Stimulated activated CD4-positive, alpha-beta T cell treated with anti-CD3 and anti-CD28 coated beads, Interleukin-15, amount 100 ng/mL, for 24 hours (primary cell): ENCODE measurements around the gene PXDN.
"Not testable (repeated sequence)": the region's sequence is repeated elsewhere in the genome, so short reads cannot be mapped to it uniquely, and the experiment has no call there.

ENCODE experiments used
- DNase-seq: peaks from one replicate; pipeline ENCODE4 v3.0.0-alpha.2; 2020

The PXDN gene

GRCh38 chr2:1773883-1774282 lies 29.6 kb upstream of the PXDN start:
- DNase-seq: no peak

DNA sequence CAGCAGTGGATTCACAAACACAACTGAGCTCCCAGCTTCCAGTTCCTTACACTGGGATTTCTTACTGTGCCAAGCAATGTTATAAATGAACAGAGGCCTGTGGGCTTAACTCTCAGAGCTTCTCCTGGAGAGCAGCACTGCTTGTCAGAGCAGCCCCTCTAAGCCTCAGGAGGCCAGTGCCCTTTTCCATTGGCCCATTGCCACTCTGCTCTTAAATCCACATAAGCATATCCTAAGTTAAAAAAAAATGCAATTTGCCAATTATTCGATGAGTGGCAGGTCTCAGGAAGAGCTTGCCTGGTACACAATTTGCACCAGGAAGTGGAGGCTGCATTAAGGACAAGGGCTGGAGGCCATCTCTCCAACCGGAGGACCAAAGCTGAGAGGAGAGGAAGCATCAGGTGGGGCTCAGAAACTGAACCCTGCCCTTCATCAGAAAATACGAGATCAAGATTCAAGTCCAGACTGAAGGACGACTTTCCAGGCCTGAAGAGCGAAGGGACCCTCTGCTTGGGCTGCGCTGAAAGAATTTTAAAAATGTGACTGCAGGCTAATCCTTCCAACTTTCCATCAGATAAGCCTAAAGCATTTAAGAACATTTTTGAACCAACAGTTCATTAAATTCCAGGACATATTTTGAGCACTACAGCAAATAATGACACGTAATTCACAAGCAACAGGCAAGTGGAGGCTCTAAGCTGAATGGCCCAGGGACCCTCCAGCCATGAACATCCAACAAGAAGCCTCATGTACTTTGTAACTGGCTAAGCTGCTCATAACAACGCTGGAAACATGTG lies 28.4 kb upstream of the PXDN start:
- no peak for DNase-seq

DNA sequence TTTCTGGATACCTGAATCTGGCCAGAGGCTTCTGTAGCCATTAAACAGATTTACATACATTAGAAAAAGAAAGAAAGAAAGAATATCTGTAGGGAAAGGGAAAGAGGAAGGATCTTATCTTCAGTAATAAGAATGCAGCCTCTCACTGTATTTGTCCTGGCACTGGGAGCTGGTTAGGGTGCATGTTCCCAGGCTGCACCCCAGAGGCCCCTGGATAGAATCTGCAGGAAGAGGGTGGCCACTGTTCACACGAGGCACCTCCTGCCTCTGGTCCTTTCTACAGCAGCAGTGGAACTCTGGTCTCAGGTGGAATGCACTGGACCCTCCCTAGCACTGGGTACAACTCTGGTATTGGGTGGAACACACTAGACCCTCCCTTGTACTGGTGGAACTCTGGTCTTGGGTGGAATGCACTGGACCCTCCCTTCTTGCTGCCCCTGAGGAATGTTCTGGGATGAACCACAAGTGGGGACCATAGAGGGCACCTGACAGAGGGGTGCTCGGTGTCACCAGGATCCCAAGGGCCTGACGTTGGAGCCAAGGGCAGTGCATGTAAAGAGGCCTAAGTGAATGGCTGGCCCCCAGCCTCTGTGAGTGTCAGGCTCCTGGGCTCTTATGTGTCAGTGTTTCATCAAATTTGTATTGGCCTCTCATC lies 27.4 kb upstream of the PXDN start:
- no peak for DNase-seq

DNA sequence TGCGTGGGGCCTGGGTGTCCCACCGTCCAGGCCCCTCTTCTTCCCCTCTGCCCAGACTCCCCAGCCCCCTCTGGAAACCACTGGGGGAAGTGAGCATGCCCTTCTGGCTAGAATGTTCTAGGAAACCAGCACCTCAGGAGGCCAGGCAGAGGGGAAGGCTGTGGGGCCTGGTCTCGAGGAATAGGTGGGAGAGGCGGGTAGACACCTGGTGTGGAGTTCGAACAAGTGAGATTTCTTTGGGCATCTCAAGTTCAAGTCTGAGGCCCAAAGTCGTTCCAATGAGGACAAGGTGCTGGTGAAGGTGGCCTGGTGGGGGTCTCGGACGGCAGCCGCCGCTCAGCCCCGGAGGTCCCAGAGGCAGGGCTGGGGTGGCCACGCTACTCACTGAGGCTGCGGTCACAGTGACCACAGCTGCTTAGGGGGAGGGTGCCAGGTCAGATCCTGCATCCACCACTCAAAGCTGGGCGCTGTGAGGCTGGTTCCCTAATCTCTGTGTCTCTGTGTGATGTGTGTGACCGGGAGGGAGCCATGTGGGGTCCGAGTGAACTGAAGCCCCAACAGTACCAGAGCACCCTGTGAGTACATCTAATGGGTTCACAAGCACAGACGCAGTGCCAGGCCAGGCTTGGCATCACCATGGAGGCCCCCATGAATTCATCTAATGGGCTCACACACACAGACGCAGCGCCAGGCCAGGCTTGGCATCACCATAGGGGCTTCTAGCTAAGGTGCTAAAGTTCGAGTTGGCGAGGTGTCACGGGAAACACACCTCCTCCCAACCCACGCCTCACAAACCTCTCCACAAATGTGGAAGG lies 26.5 kb upstream of the PXDN start:
- DNase-seq: no peak

- peak; percentile 75 for DNase-seq
Observed at GRCh38 chr2:1769703-1770422, 25.5 kb upstream of the PXDN start.

DNA sequence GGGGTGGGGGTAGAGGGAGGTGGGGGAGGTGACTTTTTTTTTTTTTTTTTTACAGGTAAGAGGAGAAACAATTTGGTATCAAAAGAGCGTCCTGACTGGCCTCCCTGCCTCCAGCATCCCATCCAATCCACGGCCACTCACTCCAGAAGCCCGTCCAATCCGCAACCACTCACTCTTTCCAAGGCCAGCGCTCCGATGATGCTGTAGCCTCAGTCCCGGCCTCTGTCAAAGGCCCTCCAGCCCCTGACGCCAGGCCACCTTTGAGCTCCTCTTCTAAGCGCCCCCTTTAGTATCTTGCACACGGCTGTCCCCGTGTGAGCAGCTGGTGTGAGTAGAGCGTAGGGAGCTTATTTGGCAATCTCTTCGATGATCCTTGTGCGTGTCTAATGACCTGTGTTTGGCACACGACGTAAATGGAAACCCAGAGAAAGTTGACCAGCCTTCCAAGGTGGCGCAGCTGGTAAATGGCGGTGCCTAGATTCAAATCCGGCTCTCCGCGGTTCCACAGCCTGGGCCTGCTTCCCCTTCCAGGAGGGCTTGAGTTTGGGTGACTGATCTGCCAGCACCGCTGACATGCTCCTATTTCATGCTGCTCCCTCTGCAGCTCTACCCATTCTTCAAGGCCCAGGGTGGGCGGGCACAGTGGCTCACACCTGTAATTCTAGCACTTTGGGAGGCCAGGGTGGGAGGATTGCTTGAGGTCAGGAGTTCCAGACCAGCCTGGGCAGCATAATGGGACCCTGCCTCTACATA lies 23.8 kb upstream of the PXDN start:
- no peak for DNase-seq

GRCh38 chr2:1766851-1767811 lies 22.8 kb upstream of the PXDN start:
- no peak for DNase-seq

DNA sequence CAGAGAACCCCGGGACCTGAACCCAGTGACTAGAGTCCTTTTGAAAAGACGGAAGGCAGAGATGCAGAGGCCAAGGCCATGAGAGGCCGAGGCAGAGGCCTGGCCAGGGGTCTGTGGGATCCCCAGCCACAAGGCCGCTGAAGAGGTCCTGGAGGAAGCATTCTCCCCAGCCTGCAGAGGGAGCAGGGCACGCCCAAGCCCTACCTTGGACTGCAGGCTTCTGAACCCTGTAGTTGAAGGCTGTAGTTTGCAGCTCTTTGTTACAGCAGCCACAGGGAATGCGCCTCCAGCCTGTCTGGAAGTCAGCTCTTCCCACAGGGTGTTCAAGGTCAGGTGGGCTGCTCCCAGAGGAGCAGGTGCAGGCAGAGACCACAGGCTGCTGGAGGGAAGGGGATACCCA lies 22.1 kb upstream of the PXDN start:
- no peak for DNase-seq

DNA sequence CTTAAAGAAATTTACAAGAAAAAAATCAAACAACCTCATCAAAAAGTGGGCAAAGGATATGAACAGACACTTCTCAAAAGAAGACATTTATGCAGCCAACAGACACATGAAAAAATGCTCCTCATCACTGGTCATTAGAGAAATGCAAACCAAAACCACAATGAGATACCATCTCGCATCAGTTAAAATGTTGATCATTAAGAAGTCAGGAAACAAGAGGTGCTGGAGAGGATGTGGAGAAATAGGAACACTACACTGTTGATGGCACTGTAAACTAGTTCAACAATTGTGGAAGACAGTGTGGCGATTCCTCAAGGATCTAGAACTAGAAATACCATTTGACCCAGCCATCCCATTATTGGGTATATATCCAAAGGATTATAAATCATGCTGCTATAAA lies 20.9 kb upstream of the PXDN start:
- DNase-seq: not testable (repeated sequence)

- no peak for DNase-seq
Observed at GRCh38 chr2:1759611-1759930, 15.3 kb upstream of the PXDN start.

DNA sequence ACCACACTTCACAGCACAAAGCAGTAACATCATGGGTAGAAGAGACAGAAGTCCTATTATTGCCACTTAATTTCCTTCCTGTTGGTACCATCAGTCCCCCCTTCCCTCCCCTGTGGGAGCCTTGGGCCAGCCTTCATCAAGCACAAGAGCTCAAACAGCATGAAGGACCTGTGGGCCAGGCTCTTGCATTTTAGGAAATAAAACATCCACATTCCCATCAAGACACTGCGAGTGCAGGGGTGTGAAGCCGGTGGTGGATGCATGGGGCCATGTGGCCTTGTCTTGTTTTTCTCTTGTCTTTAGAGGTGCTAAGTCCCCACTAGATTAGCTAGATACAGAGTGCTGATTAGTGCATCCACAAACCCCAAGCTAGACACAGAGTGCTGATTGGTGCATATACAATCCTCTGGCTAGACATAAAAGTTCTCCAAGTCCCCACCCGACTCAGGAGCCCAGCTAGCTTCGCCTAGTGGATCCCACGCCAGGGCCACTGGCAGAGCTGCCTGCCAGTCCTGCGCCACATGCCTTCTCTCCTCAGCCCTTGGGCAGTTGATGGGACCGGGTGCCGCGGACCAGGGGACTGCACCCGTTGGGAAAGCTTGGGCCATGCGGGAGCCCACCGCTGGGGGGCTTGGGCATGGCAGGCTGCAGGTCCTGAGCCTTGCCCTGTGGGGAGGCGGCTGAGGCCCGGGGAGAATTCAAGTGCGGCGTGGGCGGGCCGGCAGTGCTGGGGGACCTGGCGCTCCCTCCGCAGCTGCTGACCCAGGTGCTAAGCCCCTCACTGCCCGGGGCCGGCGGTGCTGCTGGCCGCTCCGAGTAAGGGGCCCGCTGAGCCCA lies 14.7 kb upstream of the PXDN start:
- DNase-seq: no peak

- no peak for DNase-seq
Observed at GRCh38 chr2:1758171-1758570, 13.9 kb upstream of the PXDN start.

DNA sequence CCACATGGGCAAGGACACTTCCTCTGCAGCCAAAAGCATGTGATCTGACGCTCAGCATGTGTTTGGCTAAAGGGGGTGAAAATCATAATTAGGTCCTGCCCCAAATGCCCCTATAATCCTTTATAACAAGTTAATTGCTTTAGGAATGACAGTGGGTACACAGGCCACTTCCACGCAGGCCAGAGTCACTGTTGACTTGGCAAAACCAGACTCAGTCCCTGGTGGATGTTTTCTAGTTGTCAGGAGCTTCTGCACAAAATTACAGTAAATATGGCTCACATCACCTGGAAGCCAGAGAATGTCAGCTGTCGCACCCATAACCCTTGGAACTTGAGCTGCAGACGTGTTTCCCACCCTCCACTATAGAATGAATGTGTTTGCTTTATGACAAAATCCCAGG lies 13.3 kb upstream of the PXDN start:
- DNase-seq: no peak

DNA sequence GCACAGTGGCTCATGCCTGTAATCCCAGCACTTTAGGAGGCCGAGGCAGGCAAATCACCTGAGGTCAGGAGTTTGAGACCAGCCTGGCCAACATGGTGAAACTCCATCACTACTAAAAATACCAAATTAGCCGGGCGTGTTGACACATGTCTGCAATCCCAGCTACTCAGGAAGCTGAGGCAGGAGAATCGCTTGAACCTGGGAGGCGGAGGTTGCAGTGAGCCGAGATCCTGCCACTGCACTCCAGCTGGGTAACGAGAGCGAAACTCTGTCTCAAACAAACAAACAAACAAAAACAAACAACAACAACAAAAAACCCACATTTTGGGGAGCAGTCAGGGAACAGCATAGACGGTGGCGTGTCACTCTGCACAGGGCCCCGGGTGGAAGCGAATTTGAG lies 12.8 kb upstream of the PXDN start:
- not testable (repeated sequence) for DNase-seq

- DNase-seq: no peak
Observed at GRCh38 chr2:1756456-1756855, 12.1 kb upstream of the PXDN start.

- no peak for DNase-seq
Observed at GRCh38 chr2:1755436-1756191, 11.3 kb upstream of the PXDN start.

DNA sequence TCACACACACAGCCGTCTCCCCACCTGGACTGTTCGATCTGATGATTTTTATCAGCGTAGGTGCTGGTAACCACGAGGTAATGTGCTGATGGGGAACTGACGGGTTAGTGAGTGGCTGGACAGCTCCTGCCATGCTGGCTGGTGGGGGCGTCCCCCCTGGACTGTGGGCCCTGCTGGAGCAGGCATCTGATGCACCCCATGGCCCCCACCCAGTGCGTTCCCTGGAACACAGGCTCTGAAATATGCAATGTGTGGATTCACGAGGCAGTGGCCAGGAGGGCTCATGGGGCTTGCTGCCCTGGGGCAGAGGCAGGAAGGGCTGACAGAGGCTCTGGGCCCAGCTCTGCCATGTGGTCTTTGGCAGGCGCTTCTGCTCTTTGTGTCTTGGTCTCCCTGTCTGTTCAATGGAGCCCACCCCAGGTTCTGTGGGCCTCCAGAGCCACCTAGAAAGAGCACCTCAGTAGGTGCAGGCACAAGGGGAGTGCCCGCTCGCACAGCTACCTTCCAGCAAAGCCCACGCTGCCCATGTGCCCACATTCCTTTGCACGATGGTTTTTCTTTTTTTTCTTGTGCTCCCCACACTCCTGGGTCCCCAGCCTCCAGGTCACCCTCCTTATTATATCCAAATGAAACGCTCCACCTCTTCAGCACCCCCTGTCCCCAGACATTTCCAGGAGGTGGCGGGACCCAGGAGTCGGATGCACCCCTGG lies 10.3 kb upstream of the PXDN start:
- no peak for DNase-seq

- no peak for DNase-seq
Observed at GRCh38 chr2:1754046-1754445, 9.7 kb upstream of the PXDN start.

- DNase-seq: no peak
Observed at GRCh38 chr2:1752751-1753150, 8.4 kb upstream of the PXDN start.
